Vagina (tissue), 2 donors: ENCODE data around the gene SMIM31.

Source experiments
- CTCF ChIP-seq, 3 experiments: fragments of 450-650 bp in 2 of 3; fragments of 200-600 bp in 1 of 3; sonication (generic) in 1 of 3; IDR thresholded peaks; one replicate each; pipeline ENCODE4 v1.5.1; 2017 to 2019; ENCODE audit warnings: antibody characterized with exemption in 3 of 3, mild to moderate bottlenecking in 2 of 3, moderate library complexity in 2 of 3
- POLR2A ChIP-seq, 2 donors: fragments of 450-650 bp; IDR thresholded peaks; one replicate each; pipeline ENCODE4 v1.6.1; 2017; ENCODE audit warnings: antibody characterized with exemption in 2 of 2, mild to moderate bottlenecking in 2 of 2, moderate library complexity in 2 of 2
- POLR2AphosphoS5 ChIP-seq, 2 donors: sonication (generic); formaldehyde crosslinking; IDR thresholded peaks; one replicate each; pipeline ENCODE4 v1.9.0; 2017; ENCODE audit warnings: antibody characterized with exemption in 2 of 2, mild to moderate bottlenecking in 2 of 2, low read depth in 1 of 2; ENCODE audit not compliant: insufficient read depth in 1 of 2

GRCh38 chr4:164772076-164772475, 18.1 kb downstream of the SMIM31 start:
- TF ChIP-seq CTCF (IDR thresholded peaks at IDR 0.05) (no peak), POLR2A (IDR thresholded peaks at IDR 0.05) (no peak), POLR2AphosphoS5 (IDR thresholded peaks at IDR 0.05; ENCODE audit: insufficient read depth in 1 of 2, low read depth in 1 of 2) (no peak)
